SH-SY5Y (cell line): ENCODE measurements around the gene MATN4.

Experiments
- GATA2 ChIP-seq: IDR thresholded peaks from 2 replicates; pipeline ENCODE4 v1.6.1; 2011; ENCODE audit warnings: mild to moderate bottlenecking, low read depth, low read length
- GATA3 ChIP-seq: IDR thresholded peaks from 2 replicates; pipeline ENCODE4 v1.6.1; 2011; ENCODE audit warnings: low read depth, mild to moderate bottlenecking, low read length, moderate library complexity

MATN4 gene

DNA sequence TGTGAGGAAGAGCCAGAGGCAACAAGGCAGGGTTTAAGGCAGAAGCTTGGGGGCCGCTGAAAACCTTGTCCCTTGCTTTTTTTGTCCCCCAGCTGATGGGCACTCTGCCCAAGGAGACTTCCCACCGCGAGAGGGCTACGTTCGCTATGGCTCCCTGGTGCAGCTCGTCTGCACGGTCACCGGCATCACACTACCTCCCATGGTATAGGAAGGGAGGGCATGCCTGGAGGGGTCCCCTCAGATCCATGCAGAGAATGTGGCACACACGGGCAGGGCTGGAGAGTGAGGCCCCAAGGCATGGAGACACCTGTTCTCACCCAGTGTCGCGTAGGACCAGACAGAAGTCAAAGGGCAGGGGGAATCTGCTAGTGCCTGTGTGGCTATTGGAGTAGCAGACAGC lies 5.8 kb upstream of the MATN4 start:
- TF ChIP-seq GATA2 (no peak), GATA3 (no peak)

DNA sequence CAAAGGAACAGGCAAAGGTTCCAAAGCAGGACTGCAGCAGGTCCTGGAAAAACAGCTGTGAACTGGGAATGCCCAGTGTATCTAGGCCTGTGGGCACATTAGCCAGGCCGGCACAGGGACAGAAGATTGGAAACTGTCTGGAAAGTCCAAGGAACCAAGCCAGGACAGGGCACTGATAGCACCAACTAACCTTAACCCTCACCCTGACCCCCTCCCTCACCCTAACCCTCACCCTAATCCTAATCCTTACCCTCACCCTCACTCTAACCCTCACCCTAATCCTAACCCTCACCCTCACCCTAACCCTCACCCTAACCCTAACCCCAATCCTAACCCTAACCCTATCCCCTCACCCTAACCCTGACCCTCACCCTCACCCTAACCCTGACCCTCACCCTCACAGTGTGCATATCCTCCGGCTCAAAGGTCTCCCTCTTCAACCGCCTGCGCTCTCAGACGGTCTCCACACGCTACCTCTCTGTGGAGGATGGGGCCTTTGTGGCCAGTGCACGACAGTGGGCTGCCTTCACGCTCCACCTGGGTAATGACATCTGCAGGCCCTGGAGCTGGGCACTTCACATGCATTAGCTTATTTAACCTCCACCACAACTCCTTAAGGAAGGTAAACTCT lies 5.1 kb upstream of the MATN4 start:
- TF ChIP-seq GATA3 = no peak
- TF ChIP-seq GATA2 = no peak

DNA sequence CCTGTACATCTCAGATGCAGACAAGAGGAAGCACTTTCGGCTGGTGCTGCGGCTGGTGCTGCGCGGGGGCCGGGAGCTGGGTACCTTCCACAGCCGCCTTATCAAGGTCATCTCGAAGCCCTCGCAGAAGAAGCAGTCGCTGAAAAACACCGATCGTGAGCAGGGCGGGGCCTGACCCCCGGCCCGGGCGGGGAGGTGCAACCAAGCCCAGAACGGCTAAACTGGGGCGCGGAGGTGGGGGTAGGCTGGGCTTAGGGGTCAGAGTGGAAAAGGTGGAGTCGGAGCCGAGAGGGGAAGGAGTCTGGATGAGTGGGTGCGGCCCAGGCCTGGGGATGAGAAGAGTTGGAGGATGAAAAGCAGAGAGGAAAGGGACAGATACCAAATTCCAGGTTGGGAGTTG lies 4.1 kb upstream of the MATN4 start:
- TF ChIP-seq GATA3 = no peak
- no peak for TF ChIP-seq GATA2

DNA sequence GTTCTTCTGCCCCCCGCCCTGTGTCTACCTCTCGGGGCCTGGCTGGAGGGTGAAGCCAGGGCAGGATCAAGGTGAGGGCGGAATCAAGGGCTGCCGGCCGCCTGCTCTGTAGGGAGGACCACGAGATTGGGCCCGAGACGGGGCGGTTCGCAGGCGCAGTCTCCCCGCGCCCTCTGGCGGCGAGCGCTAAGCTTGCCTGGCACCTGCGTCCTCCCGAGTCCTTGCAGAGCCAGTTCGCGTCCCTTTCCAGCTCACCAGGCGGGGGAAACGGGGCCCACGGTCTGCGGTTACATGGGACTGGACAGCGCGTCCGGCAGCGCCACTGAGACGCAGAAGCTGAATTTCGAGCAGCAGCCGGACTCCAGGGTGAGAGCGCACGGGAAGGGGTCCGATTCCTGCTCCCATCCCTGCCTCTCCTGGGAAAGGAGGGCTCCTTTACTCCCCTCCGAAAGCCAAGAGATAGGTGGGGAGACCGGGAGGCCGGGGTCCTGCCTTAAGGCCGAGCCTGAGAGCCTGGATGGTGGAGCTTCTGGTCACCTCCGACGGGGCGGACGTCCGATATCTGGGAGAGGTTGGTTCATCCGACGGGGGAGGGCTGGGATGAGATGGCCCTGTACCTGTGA lies 3.6 kb upstream of the MATN4 start:
- TF ChIP-seq GATA3 (no peak), GATA2 (no peak)

DNA sequence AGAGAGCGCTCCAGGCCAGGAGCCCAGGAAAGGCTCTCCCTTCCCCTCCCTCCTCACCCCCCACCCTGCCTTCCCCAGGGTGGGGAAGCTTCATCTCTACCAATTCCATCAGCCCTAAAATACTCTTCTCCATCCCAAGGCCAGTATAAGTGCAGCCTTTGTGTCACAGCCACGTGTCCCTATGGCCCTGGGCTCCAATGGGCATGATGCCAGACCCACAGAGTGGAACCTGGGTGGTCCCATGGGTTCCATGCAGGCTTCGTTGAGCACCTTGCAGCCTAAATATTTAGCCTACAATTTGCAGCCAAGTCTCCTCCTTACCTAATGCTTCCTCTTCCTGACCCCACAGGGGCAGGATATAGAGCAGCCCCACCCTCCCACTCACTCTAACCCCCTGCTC lies 976 bp upstream of the MATN4 start:
- TF ChIP-seq GATA2 (no peak), GATA3 (no peak)

DNA sequence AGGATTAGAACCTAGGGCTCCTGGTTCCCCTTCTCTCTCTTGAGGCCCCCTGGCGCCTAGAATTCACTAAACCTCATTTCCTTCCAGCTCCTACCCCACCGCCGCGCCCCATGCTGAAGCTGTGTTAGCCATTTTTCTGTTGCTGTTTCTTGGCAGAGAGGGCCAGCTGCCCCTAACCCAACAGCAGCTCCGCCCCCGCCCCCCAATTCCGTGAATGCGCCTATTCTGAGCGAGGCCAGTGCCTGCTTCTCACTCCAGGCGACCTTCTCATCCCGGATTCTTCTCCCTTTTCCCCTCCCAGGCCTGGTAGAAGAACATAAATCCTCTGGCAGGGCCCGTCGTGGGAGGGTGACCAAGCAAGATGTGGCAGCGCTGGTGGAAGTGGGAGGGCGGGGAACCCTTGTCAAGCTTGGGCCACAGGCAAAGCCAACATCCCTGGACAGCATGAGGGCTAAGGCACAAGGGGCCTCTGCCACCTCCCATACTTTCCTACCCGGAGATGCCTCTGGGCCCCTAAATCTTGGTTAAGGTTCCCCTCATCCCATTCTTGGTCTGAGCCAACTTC lies 941 bp downstream of the MATN4 start:
- no peak for TF ChIP-seq GATA3
- TF ChIP-seq GATA2 = no peak

DNA sequence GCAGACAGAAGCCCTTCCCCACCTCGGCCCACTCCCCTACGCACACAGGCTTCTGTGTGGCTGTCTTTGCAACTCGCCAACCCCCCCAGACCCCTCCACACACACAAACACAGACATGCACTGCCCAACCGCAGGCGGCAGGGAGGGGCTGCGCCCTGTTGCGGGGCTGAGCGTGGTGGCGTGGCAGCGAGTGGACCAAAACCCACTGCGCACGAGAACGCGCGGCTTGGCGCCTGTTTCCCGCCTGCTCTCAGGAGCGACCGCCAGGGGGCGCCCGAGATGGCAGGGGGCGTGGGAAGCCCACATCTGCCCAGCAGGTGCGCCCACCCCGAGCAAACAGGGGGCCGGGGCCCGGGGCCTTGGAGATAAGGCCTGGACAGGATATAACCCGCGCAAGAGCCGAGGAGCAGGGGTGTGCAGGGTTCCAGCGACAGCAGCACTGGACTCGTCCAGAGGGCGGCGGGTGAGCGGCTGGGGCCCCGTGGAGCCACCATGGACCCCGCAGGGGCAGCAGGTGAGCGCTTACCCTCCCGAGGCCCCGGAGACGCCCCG lies 1.6 kb downstream of the MATN4 start, which contains the start of gene RBPJL:
Gene RBPJL (plus strand): TSS at position 410 of the 552 bp plus-strand sequence. CDS start 83 bp downstream, at position 493.
- TF ChIP-seq GATA2 (no peak), GATA3 (no peak)

DNA sequence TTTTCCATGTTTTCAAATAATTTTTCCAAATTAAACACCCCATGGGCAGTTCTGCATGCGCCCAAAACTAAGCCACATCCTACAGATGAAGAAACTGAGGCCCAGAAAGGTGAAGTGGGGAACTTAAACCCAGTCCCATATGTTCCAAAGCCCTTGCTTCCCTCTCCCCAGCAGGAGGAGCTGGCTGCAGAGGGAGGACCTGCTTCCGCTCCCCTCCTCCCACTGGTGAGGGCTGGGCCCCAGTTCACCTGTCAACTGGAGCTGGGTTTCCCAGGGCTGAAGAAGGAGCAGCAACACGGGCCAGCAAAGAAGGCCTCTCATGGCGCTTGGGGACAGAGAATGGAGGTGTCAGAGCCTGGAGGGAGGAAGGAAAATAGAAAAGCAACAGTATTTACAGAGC lies 2.8 kb downstream of the MATN4 start:
- TF ChIP-seq GATA2 (no peak), GATA3 (no peak)

DNA sequence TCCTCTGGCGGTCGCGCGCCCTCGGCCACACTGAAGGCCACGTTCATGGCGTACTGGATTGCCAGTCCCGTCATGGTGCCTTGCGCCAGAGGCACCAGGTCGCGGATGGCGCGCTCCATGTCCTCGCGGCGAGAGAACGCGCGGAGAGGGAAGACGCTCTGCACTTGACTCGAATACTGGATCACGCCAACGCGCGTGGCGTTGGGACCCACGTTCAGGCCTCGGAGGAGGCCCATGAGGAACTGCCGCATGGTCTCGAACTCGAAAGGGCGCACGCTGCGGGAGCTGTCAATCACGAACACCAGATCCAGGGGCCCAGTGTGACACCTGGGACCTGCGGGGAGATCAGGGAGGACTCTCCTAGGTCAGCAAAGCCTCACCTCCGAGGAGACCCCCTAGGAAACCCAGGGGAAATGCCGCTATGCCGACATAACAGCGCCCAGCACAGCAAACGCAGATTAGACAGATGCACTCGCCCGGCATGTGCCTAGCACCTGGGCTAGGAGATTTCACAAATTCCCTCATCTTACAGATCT lies 3.6 kb downstream of the MATN4 start:
- no peak for TF ChIP-seq GATA3

DNA sequence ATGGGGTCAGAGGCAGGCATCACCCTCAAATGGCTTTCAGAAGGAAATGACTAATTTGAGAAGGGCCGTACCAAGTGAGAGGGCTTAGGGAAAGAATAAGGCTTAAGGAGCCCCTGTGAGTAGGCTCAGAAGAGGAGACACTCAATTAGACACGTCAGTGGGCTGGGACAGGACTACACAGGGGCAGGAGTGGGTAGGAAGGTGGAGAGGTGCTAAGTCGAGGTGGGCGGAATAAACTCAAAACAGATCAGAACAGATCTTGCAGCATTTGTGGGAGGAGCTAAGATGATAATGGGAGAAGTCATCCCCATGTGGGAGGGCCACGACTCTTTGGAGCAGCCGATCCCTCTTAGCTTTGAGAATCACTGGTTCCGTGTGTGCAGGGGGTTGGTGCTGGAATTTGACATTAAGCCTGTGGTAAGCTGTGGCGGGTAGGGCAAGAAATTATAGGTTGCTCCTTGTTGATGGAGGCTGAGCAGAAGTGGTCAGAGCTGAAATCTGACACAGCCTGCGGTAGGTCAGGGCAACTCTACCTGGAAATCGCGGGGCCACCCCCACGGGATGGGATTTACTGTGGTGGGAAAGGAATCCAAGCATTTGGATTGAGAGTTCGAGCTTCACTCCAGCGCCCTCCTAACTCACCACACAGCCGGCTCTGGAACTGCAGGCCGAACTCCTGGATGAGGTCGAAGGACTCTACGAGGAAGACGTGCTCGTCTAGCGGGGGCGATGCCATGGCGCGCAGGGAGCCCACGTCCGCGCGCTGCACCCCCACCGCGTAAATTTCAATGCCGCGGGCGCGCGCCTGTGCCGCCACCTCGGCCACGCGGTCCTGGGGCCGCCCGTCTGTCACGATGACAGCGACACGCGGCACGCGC lies 4.3 kb downstream of the MATN4 start:
- TF ChIP-seq GATA3 (no peak), GATA2 (no peak)

DNA sequence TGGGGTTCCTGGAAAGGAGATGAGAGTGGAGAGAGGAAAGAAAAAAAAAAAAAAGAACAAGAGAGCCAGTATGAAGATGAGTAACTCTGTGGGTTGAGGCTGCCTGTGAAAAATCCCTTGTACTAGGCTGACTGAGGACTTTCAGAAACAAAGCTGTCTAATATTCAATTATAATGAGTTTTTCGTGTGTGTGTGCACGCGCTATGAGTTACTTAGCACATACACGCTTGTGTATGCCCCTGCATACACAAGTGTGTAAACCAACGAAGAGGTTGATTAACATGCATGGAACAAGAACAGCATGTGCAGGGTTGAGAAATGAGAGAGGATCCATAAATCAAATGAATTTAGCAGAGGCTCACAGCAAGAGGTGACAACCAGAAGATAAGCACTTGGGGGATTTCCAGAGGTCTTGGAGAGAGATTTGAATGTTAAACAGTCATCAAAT lies 6.3 kb downstream of the MATN4 start:
- TF ChIP-seq GATA2 (no peak), GATA3 (no peak)

DNA sequence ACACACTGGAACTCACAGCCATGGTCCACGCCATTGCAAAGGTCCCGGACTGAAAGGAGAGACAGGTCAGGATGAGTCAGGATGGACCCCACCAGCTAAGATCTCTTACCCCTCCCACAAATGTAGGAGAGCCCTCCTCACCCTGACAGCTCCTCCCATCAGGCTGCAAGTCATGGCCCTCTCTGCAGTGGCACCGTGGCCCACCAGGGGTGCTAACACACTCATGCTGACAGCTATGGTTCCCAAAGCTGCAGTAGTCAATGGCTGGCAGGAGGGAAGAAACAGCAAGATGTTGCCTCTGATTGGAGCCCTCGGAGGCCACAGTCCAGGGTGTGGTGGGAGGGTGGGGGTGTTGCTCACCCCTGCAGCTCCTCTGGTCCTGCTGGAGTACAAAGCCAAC lies 7.1 kb downstream of the MATN4 start:
- TF ChIP-seq GATA2 (no peak), GATA3 (no peak)

DNA sequence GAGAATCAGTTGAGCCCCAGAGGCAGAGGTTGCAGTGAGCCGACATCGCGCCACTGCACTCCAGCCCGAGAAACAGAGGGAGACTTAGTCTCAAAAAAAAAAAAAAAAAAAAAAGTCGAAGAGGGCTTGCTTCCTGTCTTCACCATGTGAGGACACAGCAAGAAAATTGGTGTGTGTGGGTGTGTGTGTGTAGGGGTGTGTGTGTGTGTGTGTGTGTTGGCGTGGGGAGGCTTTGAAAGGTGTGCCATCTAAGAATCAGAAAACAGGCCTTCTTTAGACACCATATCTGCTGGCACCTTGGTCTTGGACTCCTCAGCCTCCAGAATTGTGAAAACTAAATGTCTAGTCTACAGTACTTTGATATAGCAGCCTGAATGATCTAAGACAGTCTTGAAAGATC lies 8.3 kb downstream of the MATN4 start:
- TF ChIP-seq GATA2 = no peak
- TF ChIP-seq GATA3 = no peak

DNA sequence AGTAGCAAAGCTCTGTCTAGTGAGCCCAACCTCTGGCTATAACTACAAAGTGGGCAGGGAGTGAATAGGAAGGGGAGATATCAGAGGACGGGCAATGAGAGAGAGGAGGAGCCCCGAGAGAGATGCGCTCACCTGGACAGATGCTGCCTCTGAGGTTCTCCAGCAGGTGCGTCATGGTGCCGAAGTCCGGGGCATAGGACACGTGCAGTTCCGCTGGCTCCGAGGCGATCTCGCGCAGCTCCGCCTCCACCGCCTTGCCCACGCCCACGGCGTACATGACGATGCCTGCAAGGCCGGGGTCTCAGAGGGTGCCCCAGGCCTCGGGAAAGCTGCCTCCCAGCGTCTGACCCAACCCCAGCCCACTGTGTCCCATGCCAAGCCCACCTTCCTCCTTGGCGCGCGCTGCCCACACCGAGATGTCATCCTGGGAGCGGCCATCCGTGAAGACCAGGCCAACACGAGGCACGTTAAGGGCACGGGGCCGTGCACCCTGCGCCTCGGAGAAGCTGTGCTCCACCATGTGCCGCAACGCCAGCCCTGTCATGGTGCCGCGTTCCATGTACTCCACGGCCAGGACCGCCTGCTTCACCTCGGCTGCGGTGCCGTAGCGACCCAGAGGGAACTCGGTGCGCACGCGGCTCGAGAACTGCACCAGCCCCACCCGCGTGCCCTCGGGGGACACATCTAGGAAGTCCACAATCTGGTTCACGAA lies 10.2 kb downstream of the MATN4 start:
- TF ChIP-seq GATA2 = no peak
- no peak for TF ChIP-seq GATA3
